ENCODE data around the gene MORC3. TPM values are rescaled to one million over a fixed set of nuclear protein-coding genes. Genes with fewer than 3 reads are reported as not detected.

MORC3 gene
- total RNA-seq, 4 donors from 2014 or later = 39.3 to 64.3 (median 40.5) TPM

GRCh38 chr21:36408568-36408967, 88.6 kb downstream of the MORC3 start:
- H3K9me3 ChIP-seq = no peaks in the 10 kb centered on the region
- H3K27ac ChIP-seq = no peak overlapping the region
- H3K4me3 ChIP-seq = no peak overlapping the region
- TF ChIP-seq POLR2A (IDR thresholded peaks at IDR 0.05) (no peak), CTCF (IDR thresholded peaks at IDR 0.05) (no peak), EP300 (IDR thresholded peaks at IDR 0.05) (no peak)
- 80 to 84% methylated on average over 6 of the region's 6 CpGs for WGBS, 2 donors
- H3K27me3 ChIP-seq = no peaks in the 10 kb centered on the region
- H3K4me1 ChIP-seq = no peaks in the 10 kb centered on the region
- no peak for DNase-seq (ENCODE audit: low spot score in 2 of 2)
- H3K36me3 ChIP-seq = peaks cover 0 to 48% (median 0%) of the 10 kb centered on the region in 3 donors

GRCh38 chr21:36411301-36411700, 91.3 kb downstream of the MORC3 start:
- no peak for DNase-seq (ENCODE audit: low spot score in 2 of 2)
- no peaks in the 10 kb centered on the region for H3K4me1 ChIP-seq
- no peaks in the 10 kb centered on the region for H3K9me3 ChIP-seq
- no peak for TF ChIP-seq CTCF (IDR thresholded peaks at IDR 0.05)
- no peak for TF ChIP-seq EP300 (IDR thresholded peaks at IDR 0.05)
- no peak for TF ChIP-seq POLR2A (IDR thresholded peaks at IDR 0.05)
- 96 to 97% methylated on average over 10 of the region's 10 CpGs for WGBS, 2 donors
- H3K36me3 ChIP-seq = peaks cover 0 to 62% (median 0%) of the 10 kb centered on the region in 3 donors
- no peak overlapping the region for H3K27ac ChIP-seq
- no peaks in the 10 kb centered on the region for H3K27me3 ChIP-seq
- no peak overlapping the region for H3K4me3 ChIP-seq

- H3K27ac ChIP-seq = no peak overlapping the region
- TF ChIP-seq POLR2A (IDR thresholded peaks at IDR 0.05) = no peak
- TF ChIP-seq EP300 (IDR thresholded peaks at IDR 0.05) = no peak
- TF ChIP-seq CTCF (IDR thresholded peaks at IDR 0.05) = no peak
- DNase-seq (ENCODE audit: low spot score in 2 of 2) = no peak
- H3K27me3 ChIP-seq = no peaks in the 10 kb centered on the region
- no peaks in the 10 kb centered on the region for H3K4me1 ChIP-seq
- H3K9me3 ChIP-seq = no peaks in the 10 kb centered on the region
- H3K4me3 ChIP-seq = no peak overlapping the region
- H3K36me3 ChIP-seq = peaks cover 0 to 77% (median 0%) of the 10 kb centered on the region in 3 donors
- WGBS, 2 donors = 89 to 93% methylated on average over 9 to 11 of the region's 11 CpGs
These were observed 92.9 kb downstream of the MORC3 start for GRCh38 chr21:36412916-36413315.

- Histone ChIP-seq H3K4me3 (no peak overlapping the region), H3K9me3 (no peaks in the 10 kb centered on the region), H3K27ac (no peak overlapping the region), H3K27me3 (no peaks in the 10 kb centered on the region), H3K4me1 (peaks cover 0 to 4% (median 0%) of the 10 kb centered on the region in 4 donors), H3K36me3 (peaks cover 0 to 73% (median 0%) of the 10 kb centered on the region in 3 donors)
- TF ChIP-seq EP300 (IDR thresholded peaks at IDR 0.05) (no peak), CTCF (IDR thresholded peaks at IDR 0.05) (no peak), POLR2A (IDR thresholded peaks at IDR 0.05) (no peak)
- WGBS, 2 donors = 88 to 93% methylated on average over 6 of the region's 6 CpGs
- DNase-seq (ENCODE audit: low spot score in 2 of 2) = no peak
These were observed 95.4 kb downstream of the MORC3 start for GRCh38 chr21:36415375-36415774.

GRCh38 chr21:36419241-36419640, 99.2 kb downstream of the MORC3 start:
- TF ChIP-seq POLR2A (IDR thresholded peaks at IDR 0.05) = no peak
- TF ChIP-seq CTCF (IDR thresholded peaks at IDR 0.05) = no peak
- no peak for TF ChIP-seq EP300 (IDR thresholded peaks at IDR 0.05)
- no peaks in the 10 kb centered on the region for H3K27me3 ChIP-seq
- DNase-seq (ENCODE audit: low spot score in 2 of 2) = no peak
- H3K4me3 ChIP-seq = no peak overlapping the region
- H3K36me3 ChIP-seq = peaks cover 0 to 36% (median 0%) of the 10 kb centered on the region in 3 donors
- H3K4me1 ChIP-seq = peaks cover 0 to 4% (median 0%) of the 10 kb centered on the region in 4 donors
- no peak overlapping the region for H3K27ac ChIP-seq
- no peaks in the 10 kb centered on the region for H3K9me3 ChIP-seq
- 84 to 85% methylated on average over 14 of the region's 14 CpGs for WGBS, 2 donors

Data from tibial nerve (tissue), 4 donors.